Measurements from ENCODE around the gene DLST.

Gene DLST

DNA sequence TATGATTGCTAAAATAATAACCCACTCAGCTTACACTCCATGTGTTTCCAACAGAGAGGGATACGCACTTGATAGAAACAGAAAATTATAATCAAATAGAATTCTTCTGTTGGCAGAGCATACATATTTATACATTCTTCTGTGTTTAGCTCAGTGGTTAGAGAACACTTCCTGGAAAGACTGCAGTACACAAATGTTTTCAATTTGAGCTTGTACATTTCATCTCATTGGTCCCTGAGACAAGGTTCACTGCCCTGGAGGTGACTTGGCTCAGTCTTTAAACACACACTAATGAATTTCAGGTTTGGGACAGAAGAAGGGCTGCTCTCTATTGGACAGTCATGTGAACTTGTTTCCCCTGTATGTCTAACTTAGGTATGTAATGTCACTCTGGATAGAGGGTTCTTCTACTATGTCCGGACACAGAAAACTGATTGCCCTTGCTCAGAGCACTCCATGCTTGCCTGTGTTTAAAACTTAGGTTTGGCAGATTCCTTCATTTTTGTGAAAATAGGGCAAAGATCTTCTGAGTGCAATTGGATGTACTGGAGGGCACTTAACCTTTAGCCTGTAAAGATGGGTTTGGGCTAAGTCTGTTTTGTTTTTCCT lies 28.7 kb upstream of the DLST start:
- TF ChIP-seq, protein P1, sequence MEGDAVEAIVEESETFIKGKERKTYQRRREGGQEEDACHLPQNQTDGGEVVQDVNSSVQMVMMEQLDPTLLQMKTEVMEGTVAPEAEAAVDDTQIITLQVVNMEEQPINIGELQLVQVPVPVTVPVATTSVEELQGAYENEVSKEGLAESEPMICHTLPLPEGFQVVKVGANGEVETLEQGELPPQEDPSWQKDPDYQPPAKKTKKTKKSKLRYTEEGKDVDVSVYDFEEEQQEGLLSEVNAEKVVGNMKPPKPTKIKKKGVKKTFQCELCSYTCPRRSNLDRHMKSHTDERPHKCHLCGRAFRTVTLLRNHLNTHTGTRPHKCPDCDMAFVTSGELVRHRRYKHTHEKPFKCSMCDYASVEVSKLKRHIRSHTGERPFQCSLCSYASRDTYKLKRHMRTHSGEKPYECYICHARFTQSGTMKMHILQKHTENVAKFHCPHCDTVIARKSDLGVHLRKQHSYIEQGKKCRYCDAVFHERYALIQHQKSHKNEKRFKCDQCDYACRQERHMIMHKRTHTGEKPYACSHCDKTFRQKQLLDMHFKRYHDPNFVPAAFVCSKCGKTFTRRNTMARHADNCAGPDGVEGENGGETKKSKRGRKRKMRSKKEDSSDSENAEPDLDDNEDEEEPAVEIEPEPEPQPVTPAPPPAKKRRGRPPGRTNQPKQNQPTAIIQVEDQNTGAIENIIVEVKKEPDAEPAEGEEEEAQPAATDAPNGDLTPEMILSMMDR (IDR thresholded peaks at IDR 0.05): no peak
- no peak for TF ChIP-seq ZFX (IDR thresholded peaks at IDR 0.05; ENCODE audit: borderline replicate concordance)
- no peak overlapping the region for H3K27ac ChIP-seq

DNA sequence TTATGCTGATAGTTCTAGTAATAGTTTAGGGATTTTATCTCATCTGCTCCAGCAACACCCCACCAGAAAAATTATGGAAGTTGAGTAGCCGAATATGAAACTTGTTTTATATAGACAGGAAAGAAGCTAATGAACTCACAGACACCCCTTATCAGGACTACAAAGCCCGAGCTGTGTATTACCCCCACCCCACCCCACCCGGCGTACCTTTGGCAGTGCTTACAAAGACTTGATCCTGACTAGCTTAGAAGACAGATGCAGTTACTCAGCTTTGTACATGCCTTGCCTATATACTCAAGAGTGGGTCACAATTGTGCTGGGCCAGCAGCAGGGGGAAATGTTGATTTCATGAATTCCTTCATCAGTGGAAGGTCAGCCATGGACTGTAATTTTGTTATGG lies 28.1 kb upstream of the DLST start:
- H3K27ac ChIP-seq: no peak overlapping the region
- TF ChIP-seq, protein P1 (IDR thresholded peaks at IDR 0.05): no peak

DNA sequence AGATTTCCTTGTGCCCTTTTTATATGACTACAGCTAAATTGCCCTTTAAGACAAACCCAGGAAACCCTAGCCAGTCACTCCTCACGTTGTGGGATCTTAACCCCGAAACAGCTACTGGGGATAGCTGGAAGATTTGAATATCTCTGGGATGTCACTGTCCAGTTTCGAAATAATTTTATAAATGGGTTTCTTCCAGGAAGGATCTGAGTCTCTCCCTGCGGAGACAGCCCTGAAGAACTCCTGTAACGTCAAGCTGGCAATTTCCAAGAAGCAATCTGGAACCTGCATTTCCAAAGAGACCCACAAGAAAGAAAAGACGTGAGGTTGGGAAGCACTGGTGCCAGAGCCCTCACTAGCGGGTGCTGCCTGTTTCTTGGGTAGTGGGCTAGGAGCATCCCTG lies 26.7 kb upstream of the DLST start:
- H3K27ac ChIP-seq: no peak overlapping the region
- TF ChIP-seq, protein P1 (IDR thresholded peaks at IDR 0.05): no peak
- TF ChIP-seq ZFX (IDR thresholded peaks at IDR 0.05; ENCODE audit: borderline replicate concordance): no peak

DNA sequence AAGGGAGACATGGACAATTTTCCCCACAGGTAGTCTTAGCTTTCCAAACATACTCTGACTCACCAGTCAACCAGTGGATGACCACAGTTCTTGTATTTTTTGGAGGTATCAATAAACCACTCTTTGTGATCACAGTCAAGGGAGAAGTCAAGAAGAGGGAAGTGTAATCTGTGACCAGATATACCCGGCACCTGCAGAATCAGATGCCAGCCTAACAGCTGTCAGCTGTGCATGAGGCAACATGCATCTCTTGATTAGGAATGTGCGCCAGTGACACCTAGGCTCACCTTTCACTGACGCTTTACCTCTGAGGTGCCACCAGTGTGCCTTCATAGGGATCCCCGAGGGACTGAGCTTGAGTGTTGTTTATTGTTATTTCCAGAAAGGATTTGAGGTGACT lies 25.8 kb upstream of the DLST start:
- no peak overlapping the region for H3K27ac ChIP-seq
- TF ChIP-seq, protein P1 (IDR thresholded peaks at IDR 0.05): no peak
- no peak for TF ChIP-seq ZFX (IDR thresholded peaks at IDR 0.05; ENCODE audit: borderline replicate concordance)

DNA sequence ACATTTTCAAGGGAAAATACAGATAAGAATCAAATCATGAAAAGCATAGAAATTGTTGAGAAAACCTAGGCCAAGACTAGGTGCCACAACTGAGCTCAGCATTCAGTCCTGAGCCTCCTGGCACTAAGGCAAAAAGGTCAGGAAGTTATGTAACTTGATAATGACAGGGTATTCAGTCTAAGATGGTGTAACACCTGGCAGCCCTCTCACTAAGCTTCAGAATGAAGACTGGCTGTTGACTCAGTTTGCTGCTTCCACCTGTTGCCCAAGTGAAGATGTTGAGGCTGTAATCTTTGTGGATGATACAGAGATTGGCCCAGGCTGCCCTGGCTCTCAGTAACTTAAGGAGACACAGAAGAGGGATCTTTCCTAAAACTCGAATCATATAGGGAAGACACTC lies 25.4 kb upstream of the DLST start:
- TF ChIP-seq, protein P1 (IDR thresholded peaks at IDR 0.05): no peak
- no peak for TF ChIP-seq ZFX (IDR thresholded peaks at IDR 0.05; ENCODE audit: borderline replicate concordance)
- no peak overlapping the region for H3K27ac ChIP-seq

DNA sequence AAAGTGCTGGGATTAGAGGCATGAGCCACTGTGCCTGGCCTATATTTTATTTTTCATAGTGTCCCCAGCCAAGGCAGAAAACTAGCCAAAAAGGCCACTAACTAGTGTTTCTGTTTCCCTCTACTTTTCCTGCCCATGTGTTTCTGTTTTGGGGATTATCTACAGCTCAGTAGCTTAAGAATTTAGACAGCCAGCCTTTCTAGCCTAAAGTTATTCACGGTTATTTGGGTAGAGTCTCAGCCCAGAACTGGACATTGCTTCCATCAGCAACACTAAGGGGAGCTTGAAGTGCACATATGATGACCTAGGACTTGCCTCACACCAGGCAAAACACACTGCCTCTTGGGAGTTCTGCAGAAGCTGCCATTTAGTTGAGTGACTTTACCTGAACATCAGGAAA lies 23.7 kb upstream of the DLST start:
- no peak for TF ChIP-seq ZFX (IDR thresholded peaks at IDR 0.05; ENCODE audit: borderline replicate concordance)
- TF ChIP-seq, protein P1 (IDR thresholded peaks at IDR 0.05): no peak
- H3K27ac ChIP-seq: no peak overlapping the region

DNA sequence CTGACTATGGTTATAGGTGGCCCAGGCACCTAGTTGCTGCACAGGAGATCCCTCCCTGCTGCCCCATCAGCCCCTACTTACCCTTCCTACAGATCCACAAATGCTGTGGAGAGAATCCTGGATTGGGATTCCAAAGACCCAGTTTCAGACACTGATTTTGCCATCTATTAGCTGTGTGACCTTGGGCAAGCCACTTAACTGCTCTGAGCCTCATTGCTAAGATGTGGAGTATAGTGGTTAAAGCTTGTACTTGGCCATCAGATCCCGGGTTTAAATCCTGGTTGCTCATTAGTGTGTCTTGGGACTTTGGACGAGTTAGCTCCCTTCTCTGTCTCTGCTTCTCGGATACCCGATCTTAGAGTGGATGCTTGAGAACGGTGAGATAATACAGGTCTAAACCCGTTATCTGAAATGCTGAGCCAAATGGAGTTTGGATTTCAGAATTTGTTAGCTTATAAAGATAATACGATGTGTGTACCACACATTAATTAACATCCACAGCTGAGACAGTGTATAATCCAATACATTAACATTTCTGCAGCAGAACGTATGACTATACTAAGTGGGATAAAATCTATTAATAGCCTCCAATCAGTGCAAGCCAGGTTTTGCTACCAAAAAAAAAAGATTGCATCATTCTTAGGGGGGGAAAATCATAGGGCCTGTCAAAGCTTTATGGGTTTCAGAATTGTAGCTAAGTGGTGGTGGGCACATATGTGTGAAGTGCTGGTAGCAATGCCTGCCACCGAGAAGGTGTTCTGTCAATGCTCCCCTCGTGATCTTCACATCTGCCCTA lies 21.8 kb upstream of the DLST start:
- TF ChIP-seq, protein P1 (IDR thresholded peaks at IDR 0.05): no peak
- no peak for TF ChIP-seq ZFX (IDR thresholded peaks at IDR 0.05; ENCODE audit: borderline replicate concordance)
- H3K27ac ChIP-seq: no peak overlapping the region
